Activated CD8-positive, alpha-beta T cell treated with anti-CD3 and anti-CD28 coated beads for 36 hours (primary cell): ENCODE data around the gene IL18R1. TPM values are rescaled to one million over a fixed set of nuclear protein-coding genes. Genes with fewer than 3 reads are reported as not detected.
"Not testable (repeated sequence)": the region's sequence is repeated elsewhere in the genome, so short reads cannot be mapped to it uniquely, and the experiment has no call there.

Experiments
- ATAC-seq: fragments of 200-7000 bp; cut with Tn5 transposase; one replicate; pipeline ENCODE4 v1.10.0; 2021; ENCODE audit warnings: mild to moderate bottlenecking, moderate library complexity
- CTCF ChIA-PET: fragments of 350-600 bp; sonication (Branson Sonifier 250); formaldehyde crosslinking; loops from one replicate; lab custom pipeline; 2021; ENCODE audit warnings: antibody characterized with exemption; lab: Charles Lee
- POLR2A ChIA-PET: fragments of 350-600 bp; sonication (Branson Sonifier 250); formaldehyde crosslinking; loops from one replicate; lab custom pipeline; 2021; ENCODE audit warnings: antibody characterized with exemption; lab: Charles Lee
- DNase-seq: peaks from one replicate; pipeline ENCODE4 v3.0.0-alpha.2; 2020
- H3K27ac Mint-ChIP-seq: one replicate; pipeline ENCODE4 v1.8.0; 2021; ENCODE audit warnings: mild to moderate bottlenecking, mixed read lengths
- H3K27me3 Mint-ChIP-seq: one replicate; pipeline ENCODE4 v1.8.0; 2021; ENCODE audit warnings: mixed read lengths
- H3K36me3 Mint-ChIP-seq: one replicate; pipeline ENCODE4 v1.8.0; 2021; ENCODE audit warnings: low read depth, mixed read lengths
- H3K4me1 Mint-ChIP-seq: one replicate; pipeline ENCODE4 v1.8.0; 2021; ENCODE audit warnings: low read depth, mixed read lengths
- H3K4me3 Mint-ChIP-seq: one replicate; pipeline ENCODE4 v1.8.0; 2021; ENCODE audit warnings: mild to moderate bottlenecking, moderate library complexity, mixed read lengths
- H3K9me3 Mint-ChIP-seq: one replicate; pipeline ENCODE4 v1.8.0; 2021; ENCODE audit warnings: mixed read lengths
- CTCF ChIP-seq: fragments of 200-600 bp; IDR thresholded peaks from one replicate; pipeline ENCODE4 v1.8.0; 2022; ENCODE audit warnings: antibody characterized with exemption, mild to moderate bottlenecking
- intact Hi-C: fragments of 100-400 bp; cut with micrococcal nuclease; formaldehyde crosslinking; loops from one replicate; pipeline ENCODE4 v1.10.0; 2022
- total RNA-seq, 2 experiments: library from RNA; stranded (reverse); gene quantifications; one replicate each; pipeline ENCODE4 v1.2.3, GENCODE V29; 2021

Gene IL18R1
- total RNA-seq, 2 experiments from 2014 or later, result 15.0 to 15.8 TPM

DNA sequence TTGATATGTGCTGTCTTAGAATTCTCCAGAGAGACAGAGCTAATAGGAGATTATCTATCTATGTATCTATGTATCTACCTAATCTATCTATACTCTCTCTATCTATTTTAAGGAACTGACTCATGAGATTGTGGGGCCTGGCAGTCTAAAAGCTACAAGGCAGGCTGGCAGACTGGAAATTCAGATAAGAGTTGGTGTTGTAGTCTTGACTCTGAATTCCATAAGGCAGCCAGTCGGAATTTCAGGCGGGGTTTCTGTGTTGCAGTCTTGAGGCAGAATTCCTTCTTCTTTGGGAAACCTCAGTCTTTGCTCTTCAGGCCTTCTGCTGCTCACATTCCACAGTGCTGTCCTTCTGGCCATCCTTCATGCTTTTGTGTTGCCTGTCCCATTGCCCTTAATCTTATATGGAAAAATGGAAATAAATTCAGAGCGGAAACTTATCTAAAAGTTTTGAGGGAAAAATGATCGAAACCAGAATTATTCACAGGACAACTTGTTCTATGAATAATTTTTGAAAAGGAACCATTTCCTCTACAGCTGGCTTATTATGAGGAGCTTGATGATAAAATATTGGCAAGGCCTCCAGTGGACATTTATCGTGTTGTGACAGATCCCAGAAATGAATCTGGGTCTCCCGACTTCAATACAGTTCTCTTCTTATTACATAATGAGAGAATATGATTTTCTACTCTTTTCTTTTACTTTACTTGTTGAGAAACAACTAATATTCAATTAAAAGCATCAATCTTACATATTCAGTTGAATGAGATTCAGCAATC, 33.5 kb upstream of the IL18R1 start:
- DNase-seq (no peak), ATAC-seq (no peak)
- no peak overlapping the region for H3K27ac Mint-ChIP-seq
- intact Hi-C loops, result no loop called here
- peaks cover 3% of the 10 kb centered on the region for H3K9me3 Mint-ChIP-seq
- no peak overlapping the region for H3K4me3 Mint-ChIP-seq
- H3K36me3 Mint-ChIP-seq, result peaks cover 1% of the 10 kb centered on the region
- peaks cover 4% of the 10 kb centered on the region for H3K4me1 Mint-ChIP-seq
- H3K27me3 Mint-ChIP-seq, result peaks cover 2% of the 10 kb centered on the region
- ChIA-PET POLR2A (no interaction called here), CTCF (interaction anchor here (1.5 kb wide), 1 partner anchor 13 kb away, joined by 3 read pairs; no protein-coding TSS in a partner anchor)
- TF ChIP-seq CTCF, result no peak

GRCh38 chr2:102324914-102325313, 30.7 kb upstream of the IL18R1 start:
- H3K27ac Mint-ChIP-seq, H3K27me3 Mint-ChIP-seq, H3K36me3 Mint-ChIP-seq, H3K4me1 Mint-ChIP-seq, H3K9me3 Mint-ChIP-seq, POLR2A ChIA-PET, ATAC-seq, CTCF ChIA-PET, intact Hi-C loops, H3K4me3 Mint-ChIP-seq, DNase-seq: not testable (repeated sequence)

- Mint-ChIP-seq H3K36me3 (peaks cover 1% of the 10 kb centered on the region), H3K27me3 (peaks cover 2% of the 10 kb centered on the region), H3K27ac (no peak overlapping the region), H3K9me3 (peaks cover 4% of the 10 kb centered on the region), H3K4me3 (no peak overlapping the region), H3K4me1 (no peaks in the 10 kb centered on the region)
- intact Hi-C loops, result no loop called here
- ChIA-PET POLR2A (interaction anchor here (1.0 kb wide), 1 partner anchor 44 kb away, joined by 3 read pairs; no protein-coding TSS in a partner anchor), CTCF (interaction anchor here (0.6 to 1.1 kb wide), 4 partner anchors 19 to 91 kb away, joined by 3 to 4 read pairs (median 3); no protein-coding TSS in a partner anchor)
- DNase-seq, result no peak
- TF ChIP-seq CTCF, result no peak
- ATAC-seq, result no peak
Observed at GRCh38 chr2:102331311-102331980, 24.1 kb upstream of the IL18R1 start.

GRCh38 chr2:102334486-102334885, 21.1 kb upstream of the IL18R1 start:
- Mint-ChIP-seq H3K27me3 (no peaks in the 10 kb centered on the region), H3K4me3 (no peak overlapping the region), H3K4me1 (peaks cover 8% of the 10 kb centered on the region), H3K9me3 (no peaks in the 10 kb centered on the region), H3K27ac (no peak overlapping the region), H3K36me3 (no peaks in the 10 kb centered on the region)
- no peak for ATAC-seq
- POLR2A ChIA-PET, result no interaction called here
- no peak for TF ChIP-seq CTCF
- intact Hi-C loops, result no loop called here
- no peak for DNase-seq
- CTCF ChIA-PET, result interaction anchor here (0.6 to 2.6 kb wide), 4 partner anchors 13 to 301 kb away, joined by 3 to 9 read pairs (median 4); no protein-coding TSS in a partner anchor

DNA sequence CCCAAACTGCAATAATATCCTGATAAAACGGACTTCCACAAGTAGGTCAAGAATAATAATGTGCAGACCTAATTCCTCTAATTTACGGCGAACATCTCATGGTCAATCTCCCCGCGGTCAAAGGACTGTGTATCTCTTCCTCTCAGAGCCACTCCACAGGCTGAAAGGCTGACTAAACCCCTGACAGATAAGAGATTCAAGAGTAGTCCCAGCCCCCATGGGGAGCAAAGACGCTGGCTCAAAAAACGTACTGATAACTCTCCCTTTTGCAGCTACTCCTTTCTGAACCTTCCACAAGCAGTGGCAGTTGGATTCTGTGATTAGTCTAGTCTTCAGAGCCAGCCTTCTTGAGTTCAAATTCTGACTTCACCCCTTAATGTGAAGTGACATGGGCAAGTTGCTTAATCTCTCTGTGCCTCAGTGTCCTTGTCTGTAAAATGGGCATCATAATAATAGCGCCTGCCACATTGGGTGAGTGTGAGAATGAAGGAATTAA, 19.7 kb upstream of the IL18R1 start:
- POLR2A ChIA-PET, result no interaction called here
- Mint-ChIP-seq H3K36me3 (no peaks in the 10 kb centered on the region), H3K4me3 (no peak overlapping the region), H3K9me3 (no peaks in the 10 kb centered on the region), H3K4me1 (peaks cover 8% of the 10 kb centered on the region), H3K27me3 (no peaks in the 10 kb centered on the region), H3K27ac (no peak overlapping the region)
- DNase-seq, result no peak
- intact Hi-C loops, result no loop called here
- no peak for ATAC-seq
- CTCF ChIA-PET, result interaction anchor here (0.9 to 2.6 kb wide), 2 partner anchors 34 to 95 kb away, joined by 4 to 9 read pairs; no protein-coding TSS in a partner anchor
- no peak for TF ChIP-seq CTCF
